AG09319 (cell line): Measurements from ENCODE around the gene FXYD5.

Source experiments
- DNase-seq: peaks from one replicate; pipeline ENCODE4 v3.0.0-alpha.2; 2010; ENCODE audit warnings: low read depth; ENCODE audit errors: extremely low read depth
- TF ChIP-seq, protein P1 (sequence below): IDR thresholded peaks from 2 replicates; pipeline ENCODE4 v1.5.1; 2011; ENCODE audit warnings: low read depth, mild to moderate bottlenecking, inconsistent platforms, low read length, moderate library complexity

FXYD5 gene

DNA sequence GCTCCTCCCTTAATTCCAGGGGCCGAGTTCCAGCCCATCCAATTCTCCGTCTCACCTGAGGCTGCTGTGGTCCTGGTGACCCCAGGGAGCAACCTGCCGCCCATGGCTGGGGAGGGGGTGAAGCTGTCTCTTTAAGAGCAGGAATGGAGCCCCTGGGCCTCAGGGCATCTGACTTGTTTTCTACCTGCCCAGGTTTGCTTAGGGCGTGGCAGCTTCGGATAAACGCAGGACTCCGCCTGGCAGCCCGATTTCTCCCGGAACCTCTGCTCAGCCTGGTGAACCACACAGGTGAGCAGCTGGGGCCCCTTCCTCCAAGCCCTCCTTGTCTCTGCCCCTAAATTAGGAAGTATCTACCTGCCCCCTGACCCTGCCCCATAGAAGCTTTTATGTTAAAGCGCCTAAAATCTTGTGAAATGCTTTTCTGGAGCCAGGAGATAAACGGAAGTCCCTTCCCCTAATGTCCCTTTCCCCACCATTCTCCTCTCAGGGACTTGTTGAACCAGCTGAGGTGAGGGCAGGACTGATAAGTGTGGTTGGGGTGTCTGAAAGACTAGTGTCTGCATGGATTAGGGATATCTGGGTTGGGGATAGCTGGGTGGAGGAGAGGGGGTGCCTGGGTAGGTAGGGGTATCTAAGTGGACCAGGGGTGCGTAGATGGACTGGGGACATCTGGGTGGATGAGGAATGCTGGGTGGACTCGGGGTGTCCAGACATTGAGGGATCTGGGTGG, 38.3 kb upstream of the FXYD5 start:
- TF ChIP-seq, protein P1, sequence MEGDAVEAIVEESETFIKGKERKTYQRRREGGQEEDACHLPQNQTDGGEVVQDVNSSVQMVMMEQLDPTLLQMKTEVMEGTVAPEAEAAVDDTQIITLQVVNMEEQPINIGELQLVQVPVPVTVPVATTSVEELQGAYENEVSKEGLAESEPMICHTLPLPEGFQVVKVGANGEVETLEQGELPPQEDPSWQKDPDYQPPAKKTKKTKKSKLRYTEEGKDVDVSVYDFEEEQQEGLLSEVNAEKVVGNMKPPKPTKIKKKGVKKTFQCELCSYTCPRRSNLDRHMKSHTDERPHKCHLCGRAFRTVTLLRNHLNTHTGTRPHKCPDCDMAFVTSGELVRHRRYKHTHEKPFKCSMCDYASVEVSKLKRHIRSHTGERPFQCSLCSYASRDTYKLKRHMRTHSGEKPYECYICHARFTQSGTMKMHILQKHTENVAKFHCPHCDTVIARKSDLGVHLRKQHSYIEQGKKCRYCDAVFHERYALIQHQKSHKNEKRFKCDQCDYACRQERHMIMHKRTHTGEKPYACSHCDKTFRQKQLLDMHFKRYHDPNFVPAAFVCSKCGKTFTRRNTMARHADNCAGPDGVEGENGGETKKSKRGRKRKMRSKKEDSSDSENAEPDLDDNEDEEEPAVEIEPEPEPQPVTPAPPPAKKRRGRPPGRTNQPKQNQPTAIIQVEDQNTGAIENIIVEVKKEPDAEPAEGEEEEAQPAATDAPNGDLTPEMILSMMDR = no peak
- no peak for DNase-seq

DNA sequence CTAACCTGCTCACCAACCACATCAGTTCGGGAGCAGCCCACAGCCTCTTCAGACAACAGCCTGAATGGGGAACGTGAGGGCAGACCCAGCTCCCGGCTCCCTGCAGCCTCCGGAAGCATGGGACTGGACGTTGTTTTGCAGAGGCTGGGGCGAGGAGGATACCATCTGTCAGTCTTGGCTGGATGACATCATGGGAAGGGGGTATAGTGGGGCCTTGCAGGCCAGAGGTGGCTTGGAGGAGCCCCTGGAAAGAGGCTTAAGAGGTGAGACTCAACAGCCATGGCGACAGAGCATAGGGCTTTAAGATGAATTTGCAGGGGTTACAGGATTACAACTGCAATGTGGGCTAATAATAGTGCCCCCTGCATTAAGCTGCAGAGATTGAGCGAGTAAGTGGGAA, 37.4 kb upstream of the FXYD5 start:
- TF ChIP-seq, protein P1 = no peak
- no peak for DNase-seq

DNA sequence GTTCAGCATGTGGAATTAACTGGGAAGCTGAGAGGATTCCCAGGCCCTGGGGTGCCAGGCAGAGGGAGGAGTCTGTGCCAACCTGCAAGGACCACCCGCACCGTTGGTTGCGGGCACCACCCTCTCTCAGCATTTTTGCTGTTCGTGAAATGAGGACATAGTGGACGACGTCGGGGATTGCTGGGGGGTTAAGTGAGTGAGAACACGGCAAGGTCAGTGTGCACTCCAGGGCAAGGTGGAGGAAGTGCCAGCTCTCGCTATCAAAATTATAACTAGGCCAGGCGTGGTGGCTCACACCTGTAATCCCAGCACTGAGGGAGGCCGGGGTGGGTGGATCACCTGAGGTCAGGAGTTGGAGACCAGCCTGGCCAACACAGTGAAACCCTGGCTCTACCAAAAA, 36.7 kb upstream of the FXYD5 start:
- no peak for DNase-seq
- TF ChIP-seq, protein P1 = no peak

DNA sequence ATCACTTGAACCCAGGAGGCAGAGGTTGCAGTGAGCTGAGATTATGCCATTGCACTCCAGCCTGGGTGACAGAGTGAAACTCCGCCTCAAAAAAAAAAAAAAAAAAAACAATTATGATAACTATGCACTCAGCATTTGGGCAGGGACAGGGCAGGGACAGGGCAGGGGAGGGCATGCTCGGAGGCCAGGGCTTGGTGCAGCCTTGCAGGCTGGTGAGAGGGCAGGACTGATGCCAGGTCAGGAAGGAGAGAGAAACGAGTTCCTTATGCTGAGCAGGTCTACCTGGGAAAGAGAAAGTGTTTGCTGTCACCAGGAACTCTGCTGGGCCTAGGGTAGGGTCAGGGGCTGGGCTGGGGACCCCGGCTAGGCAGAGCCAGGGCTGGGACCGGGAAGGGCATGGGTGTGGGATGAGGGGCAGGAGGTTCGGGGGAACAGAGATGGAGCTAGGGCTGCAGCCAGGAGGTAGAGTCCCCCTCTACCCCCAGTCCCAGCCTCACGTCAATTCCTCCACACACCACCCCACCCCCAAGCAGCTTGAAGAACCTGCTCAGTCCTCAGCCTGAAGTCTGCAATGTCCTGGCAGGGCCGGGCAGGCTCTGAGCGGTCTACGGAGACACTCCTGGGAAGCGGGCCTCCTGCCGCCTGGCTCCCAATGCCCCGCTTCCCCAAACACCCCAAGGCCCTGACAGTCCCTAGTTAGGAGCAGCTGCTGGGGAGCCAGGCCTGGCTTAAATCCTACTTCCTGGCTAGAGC, 36.1 kb upstream of the FXYD5 start:
- no peak for DNase-seq
- TF ChIP-seq, protein P1 = no peak

DNA sequence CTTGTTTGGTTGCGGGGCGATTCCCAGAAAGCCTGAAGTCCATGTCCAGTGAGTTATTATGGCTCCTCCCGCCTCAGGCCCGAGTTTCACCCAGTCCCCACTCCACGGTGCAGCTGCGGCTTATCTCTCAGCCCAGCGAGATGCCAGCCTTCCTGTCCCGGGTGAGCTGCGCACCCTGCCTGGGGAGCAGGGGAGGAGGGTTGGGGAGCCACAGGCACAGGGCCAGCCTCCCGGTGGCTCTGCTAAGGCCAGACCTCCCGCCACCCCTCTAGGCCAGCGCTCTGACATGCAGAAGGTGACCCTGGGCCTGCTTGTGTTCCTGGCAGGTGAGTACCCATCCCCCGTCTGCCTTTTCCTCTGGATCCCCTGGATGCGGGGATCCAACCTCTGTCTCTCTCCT, 35.4 kb upstream of the FXYD5 start:
- TF ChIP-seq, protein P1 = no peak
- DNase-seq = no peak

DNA sequence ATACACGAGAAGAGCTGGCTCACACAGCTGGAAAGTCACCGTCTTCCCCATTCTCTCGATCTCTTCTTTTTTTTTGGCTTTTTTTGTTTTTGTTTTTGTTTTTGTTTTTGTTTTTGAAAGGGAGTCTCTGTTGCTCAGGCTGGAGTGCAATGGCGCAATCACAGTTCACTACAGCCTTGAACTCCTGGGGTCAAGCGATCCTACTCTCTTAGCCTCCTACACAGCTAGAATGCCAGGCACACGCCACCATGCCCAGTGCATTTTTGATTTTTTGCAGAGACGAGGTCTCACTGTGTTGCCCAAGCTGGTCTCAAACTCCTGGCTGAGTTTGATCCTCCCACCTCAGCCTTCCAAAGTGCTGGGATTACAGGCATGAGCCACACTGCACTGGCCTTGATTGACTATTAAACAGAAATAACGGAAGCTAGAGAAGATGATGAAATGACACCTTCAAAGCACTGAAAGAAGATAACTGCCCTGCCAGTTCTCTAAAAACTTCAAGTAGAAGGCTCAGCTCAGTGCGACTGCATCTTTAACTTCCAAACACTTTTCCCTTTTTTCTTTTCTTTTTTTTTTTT, 34.9 kb upstream of the FXYD5 start:
- TF ChIP-seq, protein P1 = no peak
- no peak for DNase-seq

DNA sequence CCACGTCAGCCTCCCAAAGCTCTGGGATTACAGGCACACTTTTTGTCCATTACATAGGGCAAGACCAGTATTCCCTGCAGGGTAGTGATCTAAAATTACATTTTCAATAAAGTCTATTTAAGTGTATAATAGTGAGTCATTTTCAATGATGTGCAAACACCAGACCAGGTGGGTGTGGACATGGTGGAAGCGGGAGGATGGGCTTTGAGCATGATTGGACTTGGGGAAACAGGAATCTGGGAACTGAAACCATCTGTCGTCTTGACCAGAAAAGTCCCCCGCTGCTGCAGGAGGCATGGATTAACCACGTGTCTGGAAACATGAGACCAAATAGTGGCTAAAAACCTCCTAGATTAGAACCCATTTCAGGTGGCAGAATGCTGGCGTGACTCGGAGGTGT, 34.0 kb upstream of the FXYD5 start:
- DNase-seq = peak; percentile 70
- TF ChIP-seq, protein P1 = no peak
